A673 (cell line): ENCODE data around the gene VSTM1.

Source experiments
- CTCF ChIP-seq: fragments of 300-800, 200-600 bp; sonication (generic); conservative IDR thresholded peaks from 2 replicates; pipeline ENCODE4 v1.5.1; 2017; ENCODE audit warnings: low read depth, mild to moderate bottlenecking, antibody characterized with exemption, low read length, moderate library complexity, mixed read lengths
- EZH2 ChIP-seq: fragments of 200-600 bp; sonication (generic); IDR thresholded peaks from 2 replicates; pipeline ENCODE4 v1.6.1; 2017; ENCODE audit warnings: borderline replicate concordance, low read depth, mild to moderate bottlenecking, mixed read lengths, antibody characterized with exemption, low read length; ENCODE audit not compliant: poor library complexity, severe bottlenecking

- TF ChIP-seq CTCF (no peak), EZH2 (no peak)
Measured at GRCh38 chr19:54021932-54022331, 41.8 kb downstream of the VSTM1 start.
